ENCODE measurements around the gene OGDH.

OGDH gene

GRCh38 chr7:44638611-44639557, 32.5 kb downstream of the OGDH start:
- DNase-seq = peak; percentile 81

DNA sequence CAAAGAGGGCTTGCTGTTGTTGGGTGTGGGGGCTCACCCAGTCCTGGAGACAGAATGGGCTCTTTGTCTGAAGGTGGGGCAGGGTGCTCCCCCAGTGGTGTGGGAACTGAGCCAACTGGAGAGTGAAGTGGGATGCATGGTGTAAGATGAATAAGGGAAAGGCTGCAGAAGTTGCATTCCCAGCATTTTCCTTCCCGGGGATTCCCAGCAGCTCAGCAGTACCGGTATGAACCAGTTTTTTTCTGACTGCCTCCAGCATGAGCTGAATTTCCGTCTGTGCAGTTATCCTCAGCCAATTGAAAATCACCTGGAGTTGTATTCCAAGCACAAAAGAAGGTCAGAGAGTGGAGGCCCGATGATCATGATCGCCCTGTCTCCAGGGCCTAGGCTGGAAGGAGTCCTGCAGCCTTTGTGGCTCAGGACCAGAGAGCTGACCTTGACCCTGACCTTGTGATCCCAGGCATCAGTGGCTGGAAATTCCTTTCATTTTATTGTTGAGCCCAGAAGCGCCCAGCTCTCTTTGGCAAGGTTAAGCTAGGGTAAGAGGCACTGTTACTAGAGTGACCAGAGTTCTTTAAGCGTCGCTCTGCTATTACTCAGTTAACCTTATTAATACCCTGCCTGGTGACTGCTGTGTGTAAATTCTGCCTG, 33.4 kb downstream of the OGDH start:
- peak; percentile 87 for DNase-seq

- DNase-seq = no peak
Observed at GRCh38 chr7:44643206-44643605, 36.8 kb downstream of the OGDH start.

DNA sequence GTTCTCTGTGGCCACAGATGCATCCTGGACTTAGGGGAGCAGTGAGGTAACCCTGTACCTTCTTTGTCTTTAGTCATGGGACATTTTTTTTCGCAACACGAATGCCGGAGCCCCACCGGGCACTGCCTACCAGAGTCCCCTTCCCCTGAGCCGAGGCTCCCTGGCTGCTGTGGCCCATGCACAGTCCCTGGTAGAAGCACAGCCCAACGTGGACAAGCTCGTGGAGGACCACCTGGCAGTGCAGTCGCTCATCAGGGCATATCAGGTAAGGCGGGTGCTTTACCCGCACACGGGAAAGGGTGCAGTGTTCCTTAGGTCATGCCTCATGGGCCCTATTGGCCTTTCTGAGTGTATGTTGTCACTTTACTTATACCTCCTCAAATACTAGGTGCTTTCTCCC, 38.8 kb downstream of the OGDH start:
- no peak for DNase-seq

DNA sequence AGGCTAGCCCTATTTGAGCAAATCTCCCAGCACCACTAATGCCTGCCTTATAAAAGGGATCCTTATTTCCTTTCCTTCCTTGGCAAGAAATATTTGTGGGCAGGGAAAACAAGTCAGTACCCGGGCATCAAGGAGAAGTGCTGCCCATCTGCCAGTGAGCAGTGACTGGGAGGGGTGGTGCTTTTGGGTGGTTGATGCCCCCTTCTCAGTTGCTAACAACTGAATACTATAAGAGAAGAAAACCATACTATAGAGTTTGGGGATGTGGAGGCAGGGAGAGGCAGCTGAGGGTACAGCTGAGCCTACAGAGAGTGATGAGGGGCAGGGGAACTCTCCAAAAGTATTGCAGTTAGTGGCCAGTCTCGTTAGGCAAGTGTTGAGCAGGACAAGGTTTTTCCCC, 39.3 kb downstream of the OGDH start:
- DNase-seq = no peak

DNA sequence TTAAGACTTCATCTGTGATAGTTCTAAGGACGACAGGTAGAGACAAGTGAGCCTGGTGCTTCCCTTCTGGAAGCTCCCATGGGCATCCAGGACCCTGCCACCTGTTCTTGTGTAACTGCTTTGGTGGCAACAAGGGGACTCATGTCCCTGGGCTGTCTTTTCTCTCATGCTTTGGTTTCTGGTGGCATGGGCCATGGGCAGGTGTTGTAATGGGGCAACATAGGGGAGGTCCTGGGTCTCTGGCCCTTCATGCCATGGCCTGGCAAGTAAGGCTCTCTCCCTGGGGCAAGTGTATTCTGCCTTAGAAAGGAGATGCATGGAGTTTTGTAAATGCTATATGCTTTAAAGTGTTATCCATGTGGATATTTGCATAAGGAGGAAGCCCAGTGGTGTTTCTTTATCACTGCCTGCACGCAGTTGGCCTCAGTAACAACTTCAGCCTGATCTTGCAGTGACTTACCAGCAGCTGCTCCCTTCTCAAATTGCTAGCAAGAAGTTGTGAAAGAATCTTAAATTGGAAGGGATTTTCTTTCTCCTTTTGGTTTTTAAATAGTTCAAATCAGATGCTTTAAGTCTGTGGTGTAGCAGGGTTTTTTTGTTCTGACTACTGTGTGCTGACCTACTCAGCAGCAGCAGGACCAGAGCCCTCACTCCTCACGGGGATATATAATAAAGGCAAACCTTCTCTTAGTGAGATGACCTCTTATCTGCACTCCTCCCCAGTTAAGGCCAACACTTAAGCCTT, 39.9 kb downstream of the OGDH start:
- DNase-seq = no peak

DNA sequence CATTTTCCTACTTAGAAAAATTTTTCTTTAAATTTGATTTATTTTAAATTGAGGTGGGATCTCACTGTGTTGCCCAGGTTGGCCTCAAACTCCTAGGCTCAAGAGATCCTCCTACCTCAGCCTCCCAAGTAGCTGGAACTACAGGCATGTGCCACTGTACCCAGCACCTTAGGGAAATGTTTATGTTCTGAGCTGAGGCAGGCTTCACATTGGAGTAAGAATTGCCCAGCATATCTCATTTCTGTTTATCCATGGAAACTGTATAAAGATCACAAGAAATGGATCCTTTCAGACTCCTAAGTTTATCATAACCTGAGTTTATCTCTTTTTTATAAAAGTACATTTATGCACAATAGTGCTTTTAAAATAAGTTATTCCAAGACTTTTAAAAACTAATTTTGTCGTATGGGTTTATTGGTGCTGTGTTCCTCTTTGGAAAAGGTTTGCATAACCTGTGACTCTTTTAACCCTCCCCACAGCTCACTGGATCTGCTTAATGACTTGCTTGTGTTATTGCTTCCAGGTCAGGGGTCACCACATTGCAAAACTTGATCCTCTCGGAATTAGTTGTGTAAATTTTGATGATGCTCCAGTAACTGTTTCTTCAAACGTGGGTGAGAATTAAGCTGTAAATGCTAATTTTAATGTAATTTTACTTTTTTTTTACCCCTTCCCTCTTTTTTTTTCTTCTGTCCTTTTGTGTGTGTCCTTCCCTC, 40.7 kb downstream of the OGDH start:
- DNase-seq = no peak

DNA sequence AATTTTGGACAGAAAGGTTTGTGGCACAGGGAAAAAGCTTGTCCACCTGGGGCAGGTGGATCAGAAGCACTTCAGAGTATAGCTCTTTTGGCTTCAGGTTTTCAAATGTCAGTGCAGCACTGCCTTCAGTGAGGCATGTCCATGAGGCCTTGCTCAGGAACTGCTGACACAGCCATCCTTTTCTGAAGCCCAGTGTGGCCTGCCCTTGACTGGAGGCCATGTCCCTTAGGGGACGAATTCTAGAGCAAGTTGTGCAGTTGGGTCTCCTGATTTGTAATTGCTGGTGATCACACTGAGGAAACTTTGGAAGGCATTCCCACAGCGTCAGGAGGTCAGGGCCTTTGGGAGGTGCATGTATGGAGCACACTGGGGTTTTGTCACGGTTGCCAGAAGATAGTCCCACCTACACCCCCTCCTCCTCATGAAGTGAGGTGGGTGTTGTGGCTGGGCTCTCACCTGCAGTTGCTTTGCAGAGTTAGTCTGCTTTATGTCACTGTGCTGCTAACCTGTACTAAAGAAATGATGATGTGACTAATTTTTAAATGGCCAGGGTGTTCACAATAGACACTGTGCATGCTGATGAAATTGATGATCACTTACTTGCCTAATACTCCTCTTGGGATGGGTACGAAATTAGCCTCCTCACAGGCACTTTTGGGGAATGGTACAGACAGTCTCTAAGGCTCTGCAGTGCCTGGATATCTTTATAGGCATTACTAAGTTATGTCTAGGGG, 41.7 kb downstream of the OGDH start:
- DNase-seq = no peak

GRCh38 chr7:44650242-44650641, 43.8 kb downstream of the OGDH start:
- no peak for DNase-seq

DNA sequence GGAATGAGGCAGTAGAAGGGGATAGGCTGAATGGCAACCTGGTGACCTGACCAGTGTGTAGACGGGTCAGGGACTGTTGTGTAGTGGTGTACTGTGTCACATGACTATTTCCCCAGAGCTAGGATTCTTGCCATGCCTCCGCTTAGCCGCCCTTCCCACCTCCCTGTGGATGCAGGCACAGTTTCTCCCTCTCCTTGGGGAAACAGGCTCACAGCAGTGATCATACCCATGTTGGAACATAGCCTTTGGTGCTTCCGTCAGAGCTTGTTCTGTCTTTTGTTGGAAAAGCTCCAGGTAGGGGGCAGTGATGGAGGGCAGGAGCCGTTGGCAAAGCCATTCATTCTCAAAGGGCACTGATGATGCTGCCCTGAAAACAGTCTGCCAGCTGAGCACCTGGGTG, 44.3 kb downstream of the OGDH start:
- DNase-seq = no peak

- DNase-seq = peak; percentile 13
Observed at GRCh38 chr7:44652535-44652934, 46.1 kb downstream of the OGDH start.

DNA sequence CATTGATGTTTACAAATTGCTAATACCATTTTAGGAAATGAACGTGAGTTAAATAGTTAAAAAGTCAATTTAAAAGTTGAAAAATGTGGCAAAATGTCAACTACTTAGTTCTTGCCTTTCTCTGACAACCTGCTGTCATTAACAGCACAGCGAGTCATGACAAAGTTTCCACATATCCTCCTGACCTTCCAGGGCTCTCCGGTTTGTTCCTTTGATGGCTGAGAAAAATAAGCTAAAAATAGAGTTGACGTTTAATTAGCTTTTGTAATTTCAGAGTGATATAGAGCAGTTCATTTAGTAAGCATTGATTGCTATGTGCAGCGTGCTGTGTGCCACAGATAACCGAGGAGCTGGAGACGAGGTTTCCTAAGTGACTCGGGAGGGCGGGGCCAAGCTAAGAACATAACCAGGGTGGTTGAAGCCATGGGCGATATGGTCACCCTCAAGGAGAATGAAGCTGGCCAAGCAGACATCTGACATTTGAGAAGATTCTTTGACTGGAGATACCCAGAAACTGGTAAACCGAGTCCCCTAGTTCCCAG, 47.9 kb downstream of the OGDH start:
- DNase-seq = no peak

DNA sequence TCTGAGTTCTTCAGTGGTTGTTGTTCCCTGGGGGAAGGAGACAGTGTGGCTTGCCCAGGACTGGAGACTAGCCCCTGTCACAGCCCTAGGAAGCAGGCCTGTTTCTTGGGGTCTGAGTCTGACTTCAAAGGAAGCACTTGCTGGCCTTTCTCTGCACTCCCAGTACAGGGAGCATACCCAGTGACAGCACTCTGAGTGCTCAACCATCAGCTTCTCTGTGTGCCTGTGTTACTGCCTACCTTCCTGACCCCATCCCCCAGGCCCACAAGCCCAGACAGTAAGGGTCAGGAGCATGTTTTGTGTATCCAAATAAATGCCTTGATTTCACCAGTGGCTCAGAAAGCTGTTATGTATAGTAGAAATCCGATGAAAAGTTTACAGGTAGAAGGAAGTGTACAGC, 48.9 kb downstream of the OGDH start:
- no peak for DNase-seq

- no peak for DNase-seq
Observed at GRCh38 chr7:44658979-44659378, 52.6 kb downstream of the OGDH start.

GRCh38 chr7:44661233-44661632, 54.8 kb downstream of the OGDH start:
- DNase-seq = no peak

DNA sequence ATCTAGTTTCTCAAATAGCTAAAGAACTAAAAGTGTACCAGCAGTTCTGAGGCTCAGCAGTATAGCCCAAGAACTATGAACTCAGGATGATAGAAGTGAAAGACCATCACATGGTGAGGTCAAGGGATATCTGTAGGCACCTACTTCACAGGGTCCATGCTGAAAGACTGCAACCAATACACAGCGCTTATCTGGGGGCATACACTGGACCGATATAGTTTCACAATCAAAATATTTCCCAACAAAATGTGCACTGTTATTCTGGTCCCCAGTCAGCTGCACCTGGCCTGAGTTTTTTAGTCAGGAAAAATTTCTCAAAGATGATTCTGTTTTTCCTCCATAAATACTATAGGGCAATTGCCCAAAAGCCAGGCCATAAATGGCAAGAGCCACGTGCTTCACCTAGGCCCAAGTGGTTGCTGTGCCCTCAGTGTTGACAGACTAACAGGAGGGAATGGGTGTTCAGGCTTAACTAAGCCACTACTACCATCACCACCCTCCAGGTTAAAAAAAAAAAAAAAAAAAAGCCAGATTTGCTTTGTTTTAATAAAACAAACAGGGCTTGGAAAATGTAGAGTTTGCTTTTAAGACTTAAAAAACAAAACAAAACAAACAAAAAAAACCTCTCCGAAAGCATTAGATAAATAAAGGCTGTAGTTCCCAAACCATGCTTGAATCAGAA, 58.5 kb downstream of the OGDH start:
- DNase-seq = no peak

GRCh38 chr7:44665531-44666213, 59.2 kb downstream of the OGDH start:
- DNase-seq = peak; percentile 83

- DNase-seq = no peak
Observed at GRCh38 chr7:44666566-44666965, 60.1 kb downstream of the OGDH start.

DNA sequence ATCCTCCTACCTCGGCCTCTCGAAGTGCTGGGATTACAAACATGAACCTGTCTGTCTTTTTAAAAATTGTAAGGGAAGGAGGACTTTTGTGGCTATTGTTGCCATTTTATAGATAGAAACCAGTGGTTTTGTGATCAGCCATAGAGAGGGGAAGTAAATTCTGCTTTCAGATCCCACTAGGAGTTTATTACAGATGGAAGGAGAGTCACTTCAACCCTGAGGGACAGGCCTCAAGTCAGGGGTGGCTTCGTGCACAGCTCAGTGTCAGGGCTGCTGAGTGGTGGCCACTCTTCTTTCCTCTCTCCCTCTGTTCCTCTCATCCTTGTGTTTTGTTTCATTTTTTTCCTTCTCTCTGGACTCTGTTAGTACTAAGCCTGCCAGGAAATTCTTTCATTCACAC, 60.8 kb downstream of the OGDH start:
- no peak for DNase-seq

GRCh38 chr7:44671069-44671468, 64.6 kb downstream of the OGDH start:
- DNase-seq = no peak

GRCh38 chr7:44673324-44673723, 66.9 kb downstream of the OGDH start:
- DNase-seq = no peak
